ENCODE data around the gene FHAD1. TPM values are rescaled to one million over a fixed set of nuclear protein-coding genes. Genes with fewer than 3 reads are reported as not detected.

FHAD1 gene
- total and polyA plus RNA-seq, 2 of the 13 experiments (the other 11 are each of a cell fraction or from before 2014, with no cell fraction given) = not detected

DNA sequence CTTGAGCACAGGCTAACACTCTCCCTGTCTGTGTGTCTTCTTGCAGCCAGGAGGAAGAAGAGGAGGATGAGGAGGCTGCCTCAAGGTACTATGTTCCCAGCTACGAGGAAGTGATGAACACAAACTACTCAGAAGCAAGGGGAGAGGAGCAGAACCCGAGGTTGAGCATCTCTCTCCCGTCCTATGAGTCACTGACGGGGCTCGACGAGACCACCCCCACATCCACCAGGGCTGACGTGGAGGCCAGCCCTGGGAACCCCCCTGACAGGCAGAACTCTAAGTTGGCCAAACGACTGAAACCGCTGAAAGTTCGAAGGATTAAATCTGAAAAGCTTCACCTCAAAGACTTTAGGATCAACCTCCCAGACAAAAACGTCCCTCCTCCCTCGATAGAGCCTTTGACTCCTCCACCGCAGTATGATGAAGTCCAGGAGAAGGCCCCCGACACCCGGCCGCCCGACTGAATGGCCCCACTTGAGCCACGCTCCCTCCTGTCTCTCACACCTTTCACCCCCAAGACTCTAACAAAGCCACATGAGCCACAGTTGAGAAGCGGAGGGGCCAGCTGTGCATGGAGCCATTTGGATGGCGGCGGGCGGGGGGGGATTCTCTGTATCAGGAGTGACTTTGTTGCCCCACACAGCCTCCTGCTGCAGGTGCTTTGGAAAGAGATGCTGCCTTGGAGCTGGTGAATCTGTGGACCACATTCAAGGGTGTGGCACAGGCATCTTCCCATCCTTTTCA, 27.6 kb upstream of the FHAD1 start (continued):
- TF ChIP-seq, protein P1, sequence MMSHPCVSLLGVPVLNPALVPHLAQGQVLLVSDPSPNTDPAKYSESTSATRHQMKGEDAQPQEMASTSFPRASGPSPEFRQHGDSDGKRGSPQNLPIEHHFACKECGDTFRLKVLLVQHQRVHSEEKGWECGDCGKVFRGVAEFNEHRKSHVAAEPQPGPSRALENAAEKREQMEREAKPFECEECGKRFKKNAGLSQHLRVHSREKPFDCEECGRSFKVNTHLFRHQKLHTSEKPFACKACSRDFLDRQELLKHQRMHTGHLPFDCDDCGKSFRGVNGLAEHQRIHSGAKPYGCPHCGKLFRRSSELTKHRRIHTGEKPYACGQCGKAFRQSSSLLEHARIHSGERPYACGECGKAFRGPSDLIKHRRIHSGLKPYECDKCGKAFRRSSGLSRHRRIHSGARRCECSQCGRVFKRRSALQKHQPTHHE (CRISPR knock-in tag; IDR thresholded peaks at IDR 0.05; ENCODE audit: borderline replicate concordance) = no peak
- no peak for TF ChIP-seq TOPORS (CRISPR knock-in tag; IDR thresholded peaks at IDR 0.05)
- no peak for TF ChIP-seq MAFF (IDR thresholded peaks at IDR 0.05; ENCODE audit: low read depth, low read length)
- no peak for TF ChIP-seq PAWR (CRISPR knock-in tag; IDR thresholded peaks at IDR 0.05; ENCODE audit: borderline replicate concordance)
- no peak for TF ChIP-seq ATF7 (IDR thresholded peaks at IDR 0.05)
- no peak for TF ChIP-seq ATF7 (CRISPR knock-in tag; IDR thresholded peaks at IDR 0.05)
- TF ChIP-seq ZNF333 (CRISPR knock-in tag; IDR thresholded peaks at IDR 0.05; ENCODE audit: borderline replicate concordance) = no peak

DNA sequence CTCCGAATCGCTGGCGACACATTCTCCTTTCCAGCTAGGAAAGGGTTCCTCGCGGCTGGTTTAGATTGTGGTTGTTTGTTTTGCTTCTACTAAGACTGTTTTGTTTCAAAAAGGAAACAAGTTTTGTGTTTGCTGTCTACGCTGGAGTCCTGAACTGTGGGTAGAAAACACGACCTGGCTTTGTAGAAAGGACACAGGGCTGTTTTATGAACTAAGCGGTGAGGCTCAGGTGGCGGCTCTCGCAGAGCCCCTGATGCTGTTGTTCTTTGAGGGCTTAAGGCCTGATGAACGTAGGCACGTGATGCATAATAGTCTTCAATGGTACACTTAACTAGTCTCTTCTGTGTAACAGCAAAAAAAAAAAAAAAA, 27.0 kb upstream of the FHAD1 start:
- TF ChIP-seq RBM22 (optimal IDR thresholded peaks at IDR 0.05; ENCODE audit: low read length) = peak; percentile 26
- TF ChIP-seq, protein P2, sequence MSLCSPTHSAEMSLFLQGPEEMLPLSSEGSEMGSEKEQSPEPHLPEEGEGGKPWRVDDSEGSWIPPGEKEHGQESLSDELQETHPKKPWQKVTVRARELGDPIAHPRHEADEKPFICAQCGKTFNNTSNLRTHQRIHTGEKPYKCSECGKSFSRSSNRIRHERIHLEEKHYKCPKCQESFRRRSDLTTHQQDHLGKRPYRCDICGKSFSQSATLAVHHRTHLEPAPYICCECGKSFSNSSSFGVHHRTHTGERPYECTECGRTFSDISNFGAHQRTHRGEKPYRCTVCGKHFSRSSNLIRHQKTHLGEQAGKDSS (CRISPR knock-in tag; IDR thresholded peaks at IDR 0.05; ENCODE audit: borderline replicate concordance, low read depth) = no peak
- Histone ChIP-seq H2AFZ (ENCODE audit: low read length) (no peak overlapping the region), H4K20me1 (ENCODE audit: insufficient read depth, low read length) (peaks cover 12% of the 10 kb centered on the region; the same call in 1 of the 2 replicates), H3K4me2 (ENCODE audit: low read depth, low read length) (no peak overlapping the region), H3K9ac (ENCODE audit: insufficient read depth, low read depth, low read length) (no peak overlapping the region), H3K27me3 (ENCODE audit: control insufficient read depth in 1 of 2, insufficient read depth in 2 of 2, low read length in 2 of 2) (no peaks in the 10 kb centered on the region), H3K27ac (ENCODE audit: extremely low read length, insufficient read depth, low read length) (no peak overlapping the region), H3K9me3 (ENCODE audit: low read length) (no peaks in the 10 kb centered on the region), H3K4me3 (replicated peaks in 1 of 3; ENCODE audit: insufficient read depth in 1 of 3, low read depth in 2 of 3, low read length in 3 of 3) (no peak overlapping the region), H3K4me1 (ENCODE audit: insufficient read depth, low read length) (peaks cover 16% of the 10 kb centered on the region), H3K79me2 (ENCODE audit: insufficient read depth, low read length) (no peaks in the 10 kb centered on the region), H3K36me3 (replicated peaks in 1 of 2; ENCODE audit: control insufficient read depth in 1 of 2, insufficient read depth in 2 of 2, low read length in 2 of 2) (peaks cover 11 to 21% of the 10 kb centered on the region in 2 experiments)
- BruUV-seq (replicated peaks) = no TSS peak
- POLR2A ChIA-PET = no interaction called here
- WGBS (ENCODE audit: low lambda C conversion rate) = 76% methylated on average over 12 of the region's 12 CpGs
- CTCF ChIA-PET (ENCODE audit: low intra/inter-chr PET ratio, low total read pairs) = no interaction called here
- in situ Hi-C loops (cut with HindIII; ENCODE audit: extremely low pct_ligation_motif_present, low pct_unique_long_range_greater_than_20kb) = no loop called here
- FAIRE-seq (no peak), DNase-seq (ENCODE audit: low spot score) (no peak), ATAC-seq (no peak)
- intact Hi-C loops (cut with micrococcal nuclease; ENCODE audit: unreplicated experiment) = no loop called here

Data from HepG2 (cell line).